K562 (cell line): ENCODE measurements around the gene BRD7. TPM values are rescaled to one million over a fixed set of nuclear protein-coding genes. Genes with fewer than 3 reads are reported as not detected.

Experiments
- ATAC-seq: fragments of 200-7000 bp; cut with Tn5 transposase; 3 replicates; pipeline ENCODE4 v1.9.1; 2020; ENCODE audit warnings: moderate library complexity
- BruUV-seq: library from RNA; stranded (reverse); fragments of 400-500 nt; replicated peaks from 2 replicates; lab custom pipeline; 2021; lab: Mats Ljungman, UMichigan
- CTCF ChIA-PET: fragments of 300-600 bp; formaldehyde crosslinking; extraction: SDS; loops from one replicate; lab custom pipeline; 2021; ENCODE audit warnings: low intra/inter-chr PET ratio; lab: Yijun Ruan, JAX
- POLR2A ChIA-PET: fragments of 300-600, 350-650 bp; sonication (Branson Sonifier 250); formaldehyde crosslinking; extraction: SDS; loops from one replicate; lab custom pipeline; 2021; ENCODE audit warnings: antibody characterized with exemption, inconsistent platforms; lab: Yijun Ruan, JAX
- DNase-seq, 4 experiments: peaks; one replicate each; pipeline versions ENCODE4 v3.0.0 to v3.0.0-alpha.2; 2011 to 2018; ENCODE audit warnings: low spot score in 3 of 4, mixed read lengths in 3 of 4; ENCODE audit errors: extremely low read depth in 1 of 4
- FAIRE-seq: peaks from 2 replicates; lab custom pipeline; 2011; peaks lifted over from hg19 to GRCh38; lab: Jason Lieb, UNC
- H2AFZ ChIP-seq: 2 replicates; pipeline ENCODE4 v1.6.0; 2011; ENCODE audit warnings: low read depth, low read length, control low read depth, inconsistent platforms
- H3K27ac ChIP-seq: fragments of 200-600 bp; 3 replicates; pipeline ENCODE4 v1.8.0; 2011; ENCODE audit warnings: low read depth, mild to moderate bottlenecking, control low read depth, inconsistent platforms, low read length, moderate library complexity, mixed read lengths; ENCODE audit errors: extremely low read depth
- H3K27me3 ChIP-seq, 2 experiments: fragments of 300-600 bp in 1 of 2; 2 replicates in 1 of 2; 3 replicates in 1 of 2; pipeline versions ENCODE4 v1.6.0 to v1.8.0; 2011; ENCODE audit warnings: inconsistent platforms in 2 of 2, low read length in 2 of 2, mild to moderate bottlenecking in 1 of 2, mixed read lengths in 1 of 2, moderate library complexity in 1 of 2; ENCODE audit not compliant: control insufficient read depth in 2 of 2, insufficient read depth in 2 of 2
- H3K36me3 ChIP-seq: fragments of 300-600 bp; 3 replicates; pipeline ENCODE4 v1.8.0; 2011; ENCODE audit warnings: mild to moderate bottlenecking, low read length, inconsistent platforms; ENCODE audit not compliant: control insufficient read depth, insufficient read depth
- H3K4me1 ChIP-seq, 2 experiments: fragments of 200-600 bp in 1 of 2; replicated peaks in 1 of 2; 2 replicates in 1 of 2; 3 replicates in 1 of 2; pipeline versions ENCODE4 v1.5.1 to v1.8.0; 2011; ENCODE audit warnings: inconsistent platforms in 2 of 2, low read length in 2 of 2, mild to moderate bottlenecking in 1 of 2, mixed read lengths in 1 of 2, moderate library complexity in 1 of 2; ENCODE audit not compliant: control insufficient read depth in 2 of 2, insufficient read depth in 2 of 2
- H3K4me2 ChIP-seq: 2 replicates; pipeline ENCODE4 v1.6.1; 2011; ENCODE audit warnings: low read length, control low read depth, inconsistent platforms, mixed read lengths; ENCODE audit not compliant: insufficient read depth
- H3K4me3 ChIP-seq: fragments of 200-600 bp; sonication (generic), shearing (Covaris generic); 2 replicates; pipeline ENCODE4 v1.5.1; 2016; ENCODE audit warnings: control low read depth, inconsistent platforms
- H3K79me2 ChIP-seq: fragments of 200-600 bp; 3 replicates; pipeline ENCODE4 v1.8.0; 2011; ENCODE audit warnings: low read length, inconsistent platforms; ENCODE audit not compliant: control insufficient read depth, insufficient read depth
- H3K9ac ChIP-seq, 2 experiments: 2 replicates each; pipeline versions ENCODE4 v1.6.0 to v1.6.1; 2011; ENCODE audit warnings: low read depth in 2 of 2, low read length in 2 of 2, control low read depth in 1 of 2, inconsistent platforms in 1 of 2, mild to moderate bottlenecking in 1 of 2, mixed read lengths in 1 of 2; ENCODE audit not compliant: insufficient read depth in 1 of 2
- H3K9me1 ChIP-seq: one replicate; pipeline ENCODE4 v1.6.0; 2011; ENCODE audit warnings: inconsistent platforms, mild to moderate bottlenecking, low read length, moderate library complexity; ENCODE audit not compliant: control insufficient read depth, insufficient read depth
- H3K9me3 ChIP-seq: replicated peaks from 2 replicates; pipeline ENCODE4 v1.5.1; 2011; ENCODE audit warnings: low read depth, low read length, inconsistent platforms; ENCODE audit not compliant: control insufficient read depth, insufficient read depth
- H4K20me1 ChIP-seq: replicated peaks from 2 replicates; pipeline ENCODE4 v1.6.1; 2011; ENCODE audit warnings: low read length, inconsistent platforms, mixed read lengths; ENCODE audit not compliant: control insufficient read depth, insufficient read depth
- BRD4 ChIP-seq: fragments of 200-600 bp; sonication (generic); IDR thresholded peaks from 2 replicates; pipeline ENCODE4 v1.6.1; 2017; ENCODE audit warnings: inconsistent platforms
- ELF1 ChIP-seq: fragments of 200-800 bp; sonication (Bioruptor generic); IDR thresholded peaks from 2 replicates; pipeline ENCODE4 v1.6.1; 2016; ENCODE audit warnings: missing genetic modification characterization, missing compliant biosample characterization
- HMBOX1 ChIP-seq: sonication (generic); IDR thresholded peaks from 2 replicates; pipeline ENCODE4 v1.6.1; 2016
- JUN ChIP-seq, 2 experiments: sonication (generic) in 1 of 2; formaldehyde crosslinking in 1 of 2; IDR thresholded peaks; 2 replicates each; pipeline versions ENCODE4 v1.6.1 to v1.8.0; 2012 to 2022; ENCODE audit warnings: borderline replicate concordance in 2 of 2, mild to moderate bottlenecking in 2 of 2, improper control_type of control experiment in 1 of 2, low read depth in 1 of 2, low read length in 1 of 2, missing genetic modification reagents in 1 of 2
- JUND ChIP-seq, 2 experiments: IDR thresholded peaks; 2 replicates in 1 of 2; 3 replicates in 1 of 2; pipeline ENCODE4 v1.6.1; 2011; ENCODE audit warnings: borderline replicate concordance in 2 of 2, low read depth in 2 of 2, low read length in 2 of 2, improper control_type of control experiment in 1 of 2, missing biosample characterization in 1 of 2, missing genetic modification characterization in 1 of 2, missing genetic modification reagents in 1 of 2
- MTA2 ChIP-seq: fragments of 450-650 bp; IDR thresholded peaks from 2 replicates; pipeline ENCODE4 v1.6.1; 2016; ENCODE audit warnings: low read depth
- SRSF1 ChIP-seq: fragments of 200-400 bp; formaldehyde crosslinking; IDR thresholded peaks from 2 replicates; pipeline ENCODE4 v1.6.1; 2017; ENCODE audit warnings: mild to moderate bottlenecking, low read depth, low read length, moderate library complexity
- ZNF609 ChIP-seq: sonication (generic); formaldehyde crosslinking; IDR thresholded peaks from 2 replicates; pipeline ENCODE4 v1.8.1; 2023; ENCODE audit warnings: missing genetic modification reagents, mild to moderate bottlenecking, borderline replicate concordance
- ZNF764 ChIP-seq: fragments of 250-450 bp; sonication (Bioruptor Pico); IDR thresholded peaks from 2 replicates; pipeline ENCODE4 v1.4.0; 2020; ENCODE audit warnings: low read depth, mild to moderate bottlenecking, moderate library complexity
- WGBS: fragments of 100-300 bp; shearing (Covaris generic); methylation state at CpG from one replicate; pipeline ENCODE4 v1.1.6; 2016; ENCODE audit warnings: low coverage, mixed read lengths; ENCODE audit not compliant: insufficient coverage; ENCODE audit errors: missing lambda C conversion rate; 5-methylcytosine and 5-hydroxymethylcytosine counted together
- in situ Hi-C: fragments of 300-500 bp; cut with MboI; formaldehyde crosslinking; loops from 4 replicates; pipeline ENCODE4 v1.15.0; 2018; ENCODE audit warnings: inconsistent platforms, mixed read lengths
- intact Hi-C: fragments of 100-400 bp; cut with micrococcal nuclease; formaldehyde crosslinking; loops from 2 replicates; pipeline ENCODE4 v1.14.2; 2022
- polyA plus RNA-seq, 8 experiments: library from polyadenylated mRNA; depleted of rRNA in 4 of 8; stranded (reverse) in 5 of 8; unstranded in 3 of 8; fragments of >200 nt; fragmentation: Nextera tagmentation in 2 of 8; fragmentation: Illumina TruSeq in 1 of 8; extraction: Ambion mirVana in 2 of 8; extraction: Trizol in 1 of 8; gene quantifications; 2 replicates each; pipeline versions ENCODE4 v1.2.1 to v1.2.3, GENCODE V29; 2011 to 2014; ENCODE audit warnings: inconsistent platforms in 1 of 8, missing spikeins in 1 of 8
- total RNA-seq, 7 experiments: library from RNA; depleted of rRNA in 6 of 7; stranded (reverse); fragments of >200 nt in 6 of 7; fragmentation: Illumina TruSeq in 2 of 7; extraction: Trizol in 2 of 7; gene quantifications; 2 replicates each; pipeline versions ENCODE4 v1.2.1 to v1.2.3, GENCODE V29; 2011 to 2021; ENCODE audit warnings: low replicate concordance in 1 of 7
- TF ChIP-seq, protein P1 (sequence below): fragments of 150-350 bp; conservative IDR thresholded peaks from 2 replicates; pipeline ENCODE4 v1.6.1; 2014; ENCODE audit warnings: low read length

BRD7 gene
- total and polyA plus RNA-seq, 9 of the 15 experiments (the other 6 are each of a cell fraction or from before 2014, with no cell fraction given), result 20.6 to 101 (median 68.7) TPM

- TF ChIP-seq, protein P1, sequence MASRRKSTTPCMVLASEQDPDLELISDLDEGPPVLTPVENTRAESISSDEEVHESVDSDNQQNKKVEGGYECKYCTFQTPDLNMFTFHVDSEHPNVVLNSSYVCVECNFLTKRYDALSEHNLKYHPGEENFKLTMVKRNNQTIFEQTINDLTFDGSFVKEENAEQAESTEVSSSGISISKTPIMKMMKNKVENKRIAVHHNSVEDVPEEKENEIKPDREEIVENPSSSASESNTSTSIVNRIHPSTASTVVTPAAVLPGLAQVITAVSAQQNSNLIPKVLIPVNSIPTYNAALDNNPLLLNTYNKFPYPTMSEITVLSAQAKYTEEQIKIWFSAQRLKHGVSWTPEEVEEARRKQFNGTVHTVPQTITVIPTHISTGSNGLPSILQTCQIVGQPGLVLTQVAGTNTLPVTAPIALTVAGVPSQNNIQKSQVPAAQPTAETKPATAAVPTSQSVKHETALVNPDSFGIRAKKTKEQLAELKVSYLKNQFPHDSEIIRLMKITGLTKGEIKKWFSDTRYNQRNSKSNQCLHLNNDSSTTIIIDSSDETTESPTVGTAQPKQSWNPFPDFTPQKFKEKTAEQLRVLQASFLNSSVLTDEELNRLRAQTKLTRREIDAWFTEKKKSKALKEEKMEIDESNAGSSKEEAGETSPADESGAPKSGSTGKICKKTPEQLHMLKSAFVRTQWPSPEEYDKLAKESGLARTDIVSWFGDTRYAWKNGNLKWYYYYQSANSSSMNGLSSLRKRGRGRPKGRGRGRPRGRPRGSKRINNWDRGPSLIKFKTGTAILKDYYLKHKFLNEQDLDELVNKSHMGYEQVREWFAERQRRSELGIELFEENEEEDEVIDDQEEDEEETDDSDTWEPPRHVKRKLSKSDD, result no peak
- TF ChIP-seq SRSF1 (no peak), ELF1 (no peak), BRD4 (no peak), MTA2 (no peak)
Observed at GRCh38 chr16:50398336-50398735, 29.5 kb upstream of the BRD7 start (continued).

GRCh38 chr16:50396761-50397535 lies 28.2 kb upstream of the BRD7 start:
- ATAC-seq, result no peak
- 28% methylated on average over 8 of the region's 8 CpGs for WGBS
- CTCF ChIA-PET, result no interaction called here
- TF ChIP-seq JUN (IDR thresholded peaks at IDR 0.05; ENCODE audit: borderline replicate concordance, low read depth, low read length), result peak; percentile 24; the same call in 1 of the 2 replicates
- no peak for TF ChIP-seq JUN (CRISPR knock-in tag; IDR thresholded peaks at IDR 0.05; ENCODE audit: borderline replicate concordance)
- peak; percentile 66 for TF ChIP-seq JUND (IDR thresholded peaks at IDR 0.05; ENCODE audit: borderline replicate concordance, low read depth, low read length)
- TF ChIP-seq JUND (tag; IDR thresholded peaks at IDR 0.05; ENCODE audit: borderline replicate concordance, low read depth, low read length), result 0 out of 3 replicates have a peak, but pooled peaks have one; percentile 40
- TF ChIP-seq ZNF609 (CRISPR knock-in tag), result no peak
- TF ChIP-seq ZNF764 (CRISPR knock-in tag), result no peak
- TF ChIP-seq HMBOX1, result peak; percentile 55

More at GRCh38 chr16:50396761-50397535, 28.2 kb upstream of the BRD7 start:
- in situ Hi-C loops, result no loop called here
- Histone ChIP-seq H3K36me3 (no peaks in the 10 kb centered on the region), H3K4me3 (no peak overlapping the region), H3K27me3 (peaks cover 0 to 19% of the 10 kb centered on the region in 2 experiments; a peak in 3 of 5 replicates), H3K79me2 (no peaks in the 10 kb centered on the region), H4K20me1 (no peaks in the 10 kb centered on the region), H3K9me1 (no peaks in the 10 kb centered on the region), H2AFZ (no peak overlapping the region), H3K4me2 (no peak overlapping the region), H3K27ac (no peak overlapping the region), H3K9ac (no peak overlapping the region), H3K4me1 (peaks cover 4 to 17% of the 10 kb centered on the region in 2 experiments; a peak in 3 of 5 replicates), H3K9me3 (no peaks in the 10 kb centered on the region)
- no TSS peak for BruUV-seq
- FAIRE-seq, result no peak
- intact Hi-C loops, result no loop called here
- DNase-seq, result peak in 1 of 4 experiments; percentile 10
- POLR2A ChIA-PET, result interaction anchor here (0.6 kb wide), 1 partner anchor 114 kb away, joined by 3 read pairs; no protein-coding TSS in a partner anchor
